Progenitor cell of endocrine pancreas (in vitro differentiated cells): ENCODE results near the gene TSPO2. TPM values are rescaled to one million over a fixed set of nuclear protein-coding genes. Genes with fewer than 3 reads are reported as not detected.
A peak's percentile ranks its signal among the peaks of the same experiment; 100 is the strongest.

ENCODE experiments used
- DNase-seq: peaks from one replicate; pipeline ENCODE4 v3.0.0; 2021; ENCODE audit warnings: low spot score; ENCODE audit not compliant: unreplicated experiment
- H3K27ac Mint-ChIP-seq: 2 replicates; pipeline ENCODE4 v1.8.0; 2021; ENCODE audit warnings: mild to moderate bottlenecking, moderate library complexity, mixed read lengths
- H3K27me3 Mint-ChIP-seq: 2 replicates; pipeline ENCODE4 v1.8.0; 2021; ENCODE audit warnings: mixed read lengths
- H3K36me3 Mint-ChIP-seq: 2 replicates; pipeline ENCODE4 v1.8.0; 2022; ENCODE audit warnings: mixed read lengths; ENCODE audit not compliant: insufficient read depth
- H3K4me1 Mint-ChIP-seq: 2 replicates; pipeline ENCODE4 v1.8.0; 2021; ENCODE audit warnings: low read depth, mixed read lengths
- H3K4me3 Mint-ChIP-seq: 2 replicates; pipeline ENCODE4 v1.8.0; 2021; ENCODE audit warnings: low read depth, mild to moderate bottlenecking, moderate library complexity, mixed read lengths
- H3K9me3 Mint-ChIP-seq: 2 replicates; pipeline ENCODE4 v1.8.0; 2021; ENCODE audit warnings: low read depth, mixed read lengths
- CTCF ChIP-seq: fragments of 200-600 bp; sonication (generic); IDR thresholded peaks from one replicate; pipeline ENCODE4 v1.5.0; 2021; ENCODE audit warnings: antibody characterized with exemption, mild to moderate bottlenecking; ENCODE audit not compliant: unreplicated experiment
- total RNA-seq: library from RNA; stranded (reverse); gene quantifications from 2 replicates; pipeline ENCODE4 v1.2.1, GENCODE V29; 2021

Gene TSPO2
- total RNA-seq, 1 donor from 2014 or later, result not detected

- no peak for TF ChIP-seq CTCF
- no peak overlapping the region for H3K27ac Mint-ChIP-seq
- no peak overlapping the region for H3K4me3 Mint-ChIP-seq
- H3K4me1 Mint-ChIP-seq, result peaks cover 71% of the 10 kb centered on the region
- no peaks in the 10 kb centered on the region for H3K36me3 Mint-ChIP-seq
- DNase-seq, result no peak
- no peaks in the 10 kb centered on the region for H3K9me3 Mint-ChIP-seq
- no peaks in the 10 kb centered on the region for H3K27me3 Mint-ChIP-seq
Observed at GRCh38 chr6:41051873-41052272, 9.6 kb downstream of the TSPO2 start.

GRCh38 chr6:41053041-41053440 is 10.8 kb downstream of the TSPO2 start, which contains the start of gene APOBEC2:
Gene APOBEC2 (plus strand): TSS chr6:41053202. CDS start chr6:41053348, 146 bp downstream.
- H3K27me3 Mint-ChIP-seq, result no peaks in the 10 kb centered on the region
- H3K9me3 Mint-ChIP-seq, result no peaks in the 10 kb centered on the region
- H3K4me1 Mint-ChIP-seq, result peaks cover 72% of the 10 kb centered on the region
- TF ChIP-seq CTCF, result no peak
- no peaks in the 10 kb centered on the region for H3K36me3 Mint-ChIP-seq
- H3K27ac Mint-ChIP-seq, result peak within 1 kb of the TSS; percentile 56
- no peak for DNase-seq
- no peak within 1 kb of the TSS for H3K4me3 Mint-ChIP-seq

GRCh38 chr6:41054511-41054910 is 12.2 kb downstream of the TSPO2 start:
- Mint-ChIP-seq H3K4me1 (peaks cover 71% of the 10 kb centered on the region), H3K9me3 (no peaks in the 10 kb centered on the region), H3K27ac (no peak overlapping the region), H3K36me3 (no peaks in the 10 kb centered on the region), H3K27me3 (no peaks in the 10 kb centered on the region), H3K4me3 (no peak overlapping the region)
- TF ChIP-seq CTCF, result no peak
- no peak for DNase-seq

GRCh38 chr6:41055149-41055548 is 12.9 kb downstream of the TSPO2 start:
- Mint-ChIP-seq H3K4me1 (peaks cover 69% of the 10 kb centered on the region), H3K9me3 (no peaks in the 10 kb centered on the region)
- no peak for DNase-seq

GRCh38 chr6:41056768-41057490 is 14.7 kb downstream of the TSPO2 start:
- Mint-ChIP-seq H3K27ac (no peak overlapping the region), H3K4me1 (peaks cover 59% of the 10 kb centered on the region)

More at GRCh38 chr6:41055149-41055548, 12.9 kb downstream of the TSPO2 start:
- TF ChIP-seq CTCF, result no peak
- H3K36me3 Mint-ChIP-seq, result peaks cover 3% of the 10 kb centered on the region
- H3K27ac Mint-ChIP-seq, result peak overlapping the region; percentile 60
- H3K4me3 Mint-ChIP-seq, result no peak overlapping the region
- H3K27me3 Mint-ChIP-seq, result no peaks in the 10 kb centered on the region

More at GRCh38 chr6:41056768-41057490, 14.7 kb downstream of the TSPO2 start:
- H3K36me3 Mint-ChIP-seq, result peaks cover 6% of the 10 kb centered on the region
- no peak for TF ChIP-seq CTCF
- DNase-seq, result no peak
- no peaks in the 10 kb centered on the region for H3K9me3 Mint-ChIP-seq
- no peaks in the 10 kb centered on the region for H3K27me3 Mint-ChIP-seq
- H3K4me3 Mint-ChIP-seq, result no peak overlapping the region
